Activated CD4-positive, alpha-beta T cell treated with anti-CD3 and anti-CD28 coated beads for 4 hours (primary cell): ENCODE data around the gene ERMN.
A peak's percentile ranks its signal among the peaks of the same experiment; 100 is the strongest.
"Not testable (repeated sequence)": the region's sequence is repeated elsewhere in the genome, so short reads cannot be mapped to it uniquely, and the experiment has no call there.

ENCODE experiments used
- DNase-seq, 2 donors: peaks; one replicate each; pipeline ENCODE4 v3.0.0-alpha.2; 2020

The ERMN gene

GRCh38 chr2:157325786-157326185 is at the start of gene ERMN:
Gene ERMN (minus strand): TSS chr2:157325824. CDS start chr2:157325642, 182 bp downstream.
- no peak for DNase-seq

- no peak for DNase-seq
Measured at GRCh38 chr2:157375384-157375783, 49.8 kb upstream of the ERMN start.

- DNase-seq, result not testable (repeated sequence)
Measured at GRCh38 chr2:157368508-157368907, 42.9 kb upstream of the ERMN start.

- DNase-seq, result no peak
Measured at GRCh38 chr2:157367704-157368103, 42.1 kb upstream of the ERMN start.

GRCh38 chr2:157364257-157364974 is 38.8 kb upstream of the ERMN start:
- no peak for DNase-seq

DNA sequence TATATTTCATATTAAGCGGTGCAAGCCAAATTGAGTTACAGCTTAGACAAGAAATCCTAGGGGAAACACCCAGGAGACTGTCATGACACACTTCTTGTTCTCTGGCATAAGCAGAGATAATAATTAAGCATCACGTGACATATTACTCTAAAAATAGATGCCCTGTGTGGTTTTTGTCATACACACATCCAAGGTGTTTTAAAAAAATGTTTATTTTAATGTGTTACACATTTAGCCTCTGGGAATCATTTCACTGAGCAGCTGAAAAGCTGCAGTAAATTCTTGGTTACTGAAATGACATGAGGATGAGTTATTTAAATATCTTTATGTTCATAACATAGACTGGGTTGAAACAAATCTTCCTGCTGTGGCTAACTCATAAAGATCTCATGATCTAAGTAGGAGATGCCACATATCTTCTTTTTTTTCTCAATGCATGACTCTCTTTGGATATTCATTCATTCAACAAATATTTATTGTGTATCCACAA is 38.0 kb upstream of the ERMN start:
- no peak for DNase-seq

- DNase-seq, result no peak
Measured at GRCh38 chr2:157362627-157363026, 37.0 kb upstream of the ERMN start.

GRCh38 chr2:157361526-157361925 is 35.9 kb upstream of the ERMN start:
- no peak for DNase-seq

DNA sequence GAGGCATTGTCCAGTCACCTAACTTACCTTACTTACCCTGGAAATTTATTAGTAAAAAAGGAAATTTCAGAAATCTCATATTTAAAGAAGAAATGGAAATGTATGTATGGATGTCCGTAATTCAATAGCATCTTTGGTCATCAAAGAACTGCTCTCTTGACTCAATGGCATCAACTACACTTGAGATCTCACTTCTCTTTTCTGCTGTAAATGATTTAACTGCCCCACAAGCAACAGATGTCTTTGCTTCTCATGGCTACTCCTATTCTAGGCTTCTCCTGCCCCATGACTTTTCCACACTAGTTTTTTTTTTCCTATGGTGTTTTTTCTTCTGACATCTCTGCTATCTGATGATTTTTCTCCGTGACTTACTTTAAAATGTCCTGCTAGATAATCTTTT is 34.0 kb upstream of the ERMN start:
- DNase-seq, result no peak

GRCh38 chr2:157355618-157356017 is 30.0 kb upstream of the ERMN start:
- DNase-seq, result no peak

GRCh38 chr2:157349949-157350515 is 24.4 kb upstream of the ERMN start:
- DNase-seq, result no peak

GRCh38 chr2:157348291-157348921 is 22.8 kb upstream of the ERMN start:
- DNase-seq, result no peak

DNA sequence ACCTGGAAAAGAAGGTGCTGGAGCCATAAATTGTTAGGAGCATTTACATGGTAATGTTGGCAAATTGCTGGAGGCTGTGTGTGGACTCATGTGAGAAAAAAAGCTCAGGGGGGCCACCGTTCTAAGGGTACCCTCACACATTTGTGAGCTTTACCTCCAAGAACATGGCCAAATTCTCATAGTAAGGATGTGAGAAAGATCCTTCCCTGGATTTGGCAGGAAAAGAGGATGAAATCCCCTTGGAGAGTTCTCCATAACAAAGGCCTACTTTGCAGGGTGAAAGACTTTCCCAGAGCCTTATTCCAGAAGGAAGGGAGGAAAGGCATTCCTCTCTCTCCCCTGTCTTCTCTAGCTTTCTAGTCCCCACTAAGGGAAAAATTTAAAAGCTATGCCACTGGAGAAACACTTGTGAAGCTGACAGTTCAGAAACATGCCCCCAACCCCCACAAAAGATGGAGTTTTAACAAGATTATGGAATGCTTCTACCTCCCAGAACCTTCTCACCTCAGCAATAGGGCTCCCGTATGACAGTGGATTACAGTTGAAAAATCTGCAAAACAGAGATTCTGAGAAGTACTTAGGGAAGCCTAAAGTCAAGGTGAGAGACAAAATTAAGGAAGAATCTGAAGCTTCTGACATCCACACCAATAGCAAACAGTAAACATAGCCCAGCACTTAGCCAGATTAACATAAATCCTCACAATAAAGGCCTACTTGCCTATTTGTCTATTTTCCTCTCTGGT is 20.2 kb upstream of the ERMN start:
- no peak for DNase-seq

DNA sequence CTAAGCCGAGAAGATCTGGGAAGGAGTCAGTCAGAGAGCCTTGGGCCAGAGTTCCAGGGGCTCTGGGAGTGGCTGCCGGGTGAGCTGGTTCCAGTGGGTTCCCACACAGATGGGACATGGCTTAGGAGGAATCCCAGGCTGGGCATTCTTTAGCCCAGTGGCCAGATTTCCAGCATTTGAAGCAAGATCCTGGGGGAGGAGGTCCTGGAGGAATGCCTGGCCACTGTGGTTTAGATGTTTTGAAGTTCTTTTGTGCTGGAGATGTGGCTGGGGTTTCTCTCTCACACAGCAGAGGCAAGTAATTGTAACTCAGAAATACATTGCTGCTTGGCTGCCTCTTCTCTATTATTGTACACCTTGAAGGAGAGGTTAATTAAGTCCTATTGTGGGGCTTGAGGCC is 15.8 kb upstream of the ERMN start:
- not testable (repeated sequence) for DNase-seq

DNA sequence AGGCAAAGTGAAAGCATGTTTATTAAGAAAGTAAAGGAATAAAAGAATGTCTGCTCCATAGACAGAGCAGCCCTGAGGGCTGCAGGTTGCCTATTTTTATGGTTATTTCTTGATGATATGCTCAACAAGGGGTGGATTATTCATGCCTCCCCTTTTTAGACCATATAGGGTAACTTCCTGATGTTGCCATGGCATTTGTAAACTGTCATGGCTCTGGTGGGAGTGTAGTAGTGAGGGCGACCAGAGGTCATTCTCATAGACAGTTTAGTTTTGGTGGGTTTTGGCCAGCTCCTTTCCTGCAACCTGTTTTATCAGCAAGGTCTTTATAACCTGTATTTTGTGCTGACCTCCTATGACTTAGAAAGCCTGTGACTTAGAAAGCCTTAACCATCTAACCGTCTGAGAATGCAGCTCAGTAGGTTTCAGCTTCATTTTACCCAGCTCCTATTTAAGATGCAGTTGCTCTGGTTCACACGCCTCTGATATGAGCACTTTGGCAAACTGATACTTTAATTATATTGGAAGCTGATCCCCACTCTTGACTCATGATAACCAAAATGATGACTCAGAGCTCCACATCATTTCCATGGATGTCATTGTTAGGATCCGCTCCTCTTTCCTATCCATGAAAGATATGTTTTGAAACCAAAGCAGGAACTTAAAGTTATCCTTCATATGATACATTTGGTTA is 14.5 kb upstream of the ERMN start:
- no peak for DNase-seq

- DNase-seq, result no peak
Measured at GRCh38 chr2:157337978-157338377, 12.4 kb upstream of the ERMN start.

DNA sequence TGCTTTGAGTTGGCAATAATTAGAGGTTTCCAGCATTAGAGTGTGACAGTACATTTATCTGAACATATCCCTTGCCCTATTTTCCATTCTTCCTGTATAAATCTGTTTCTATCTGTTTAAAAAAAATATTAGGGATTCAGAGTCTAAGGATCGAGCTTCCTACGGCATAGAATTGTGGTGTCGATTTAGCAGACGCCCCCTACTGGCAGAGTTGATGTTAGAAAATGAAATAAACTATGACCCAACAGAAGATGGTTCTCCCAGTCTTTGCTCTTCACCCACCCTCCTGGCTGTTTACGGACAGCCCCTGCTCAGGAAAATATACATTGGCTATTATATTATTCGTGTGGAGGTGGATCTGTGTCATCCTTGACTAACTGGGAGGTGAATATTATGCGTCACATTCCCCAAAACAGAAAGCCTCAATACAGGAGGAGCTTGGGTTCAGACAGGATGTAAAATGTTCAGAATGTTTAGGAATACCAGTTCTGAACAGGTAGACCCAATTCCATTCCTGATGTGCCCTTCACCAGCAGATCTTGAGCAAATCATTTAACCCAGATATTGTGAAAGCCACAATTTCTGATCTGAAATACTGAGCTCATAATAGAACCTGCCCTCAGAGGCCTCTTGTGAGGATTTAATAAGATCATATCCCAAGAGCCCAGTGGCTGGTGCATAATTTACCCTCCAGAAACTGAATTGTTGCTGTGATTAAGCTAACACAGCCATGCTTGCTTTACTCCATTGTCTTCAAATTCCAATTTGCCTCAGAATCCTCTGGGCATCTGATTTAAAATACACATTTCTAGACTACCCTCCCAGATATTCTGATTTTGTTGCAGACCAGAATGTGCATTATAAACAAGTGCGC is 10.8 kb upstream of the ERMN start:
- peak; percentile 55 to 62 for DNase-seq

DNA sequence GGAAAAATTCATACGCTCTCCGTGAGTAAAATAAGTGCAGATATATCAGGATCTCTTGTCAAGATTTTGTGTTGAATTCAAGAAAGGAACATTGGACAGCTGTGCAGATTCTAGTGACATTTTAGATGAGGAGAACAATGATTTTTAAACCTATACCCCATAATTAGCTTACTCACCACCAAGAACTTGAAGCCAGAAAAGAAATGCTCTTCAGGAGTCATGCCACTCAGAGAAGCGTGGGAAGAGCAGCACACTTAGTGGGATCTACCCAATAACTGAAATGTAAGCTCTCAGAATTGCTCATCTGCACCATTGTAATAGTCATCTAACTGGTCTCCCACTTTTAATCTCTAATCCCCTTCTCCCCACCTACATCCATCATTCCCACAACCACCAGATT is 9.2 kb upstream of the ERMN start:
- no peak for DNase-seq

DNA sequence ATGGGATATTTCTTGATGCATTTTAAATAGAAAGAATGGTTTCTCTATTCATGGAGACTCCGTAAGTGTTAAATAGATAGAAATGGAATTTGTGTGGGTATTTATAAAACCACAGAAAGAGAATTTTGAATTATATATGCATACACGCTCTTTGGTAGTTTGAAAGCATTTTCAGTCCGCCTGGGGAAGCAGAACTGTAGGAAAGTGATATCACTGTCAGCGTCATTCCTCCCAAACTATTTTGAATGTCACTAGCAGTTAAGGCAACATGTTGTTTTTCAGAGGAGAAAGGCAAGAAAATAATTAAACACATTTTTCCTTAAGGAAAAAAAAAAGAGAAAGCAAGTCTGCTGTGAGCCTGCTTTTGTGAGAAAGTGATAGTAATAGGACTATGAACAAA is 8.7 kb upstream of the ERMN start:
- no peak for DNase-seq

- no peak for DNase-seq
Measured at GRCh38 chr2:157333304-157334047, 7.9 kb upstream of the ERMN start.

DNA sequence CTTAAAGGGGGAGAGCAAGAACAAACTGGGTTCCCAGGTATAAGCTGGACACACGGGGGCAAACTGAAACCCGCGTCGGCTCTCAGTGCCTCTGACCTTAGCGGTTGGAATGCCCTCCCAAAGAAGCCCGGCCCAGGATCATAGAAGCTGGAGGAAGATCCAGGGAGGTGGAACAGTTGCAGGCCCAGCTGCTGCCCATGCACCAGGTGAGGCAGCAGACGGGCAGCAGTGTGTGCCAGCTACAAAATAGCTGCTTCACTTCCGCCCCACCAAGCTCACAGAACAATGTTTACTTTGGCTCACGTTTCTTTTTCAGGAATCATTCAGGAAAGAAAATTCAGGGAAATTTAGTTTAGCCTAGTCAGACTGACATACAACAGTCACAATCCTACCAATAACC is 3.9 kb upstream of the ERMN start:
- no peak for DNase-seq
